NCI-H146 treated with DMSO at 0.1 percent for 48 hours (cell line): ENCODE measurements around the gene OR6J1.
"Not testable (repeated sequence)": the region's sequence is repeated elsewhere in the genome, so short reads cannot be mapped to it uniquely, and the experiment has no call there.

Experiments used
- DNase-seq: peaks from one replicate; lab custom pipeline; 2025; ENCODE audit not compliant: unreplicated experiment; lab: John Stamatoyannopoulos, UW

Gene OR6J1

DNA sequence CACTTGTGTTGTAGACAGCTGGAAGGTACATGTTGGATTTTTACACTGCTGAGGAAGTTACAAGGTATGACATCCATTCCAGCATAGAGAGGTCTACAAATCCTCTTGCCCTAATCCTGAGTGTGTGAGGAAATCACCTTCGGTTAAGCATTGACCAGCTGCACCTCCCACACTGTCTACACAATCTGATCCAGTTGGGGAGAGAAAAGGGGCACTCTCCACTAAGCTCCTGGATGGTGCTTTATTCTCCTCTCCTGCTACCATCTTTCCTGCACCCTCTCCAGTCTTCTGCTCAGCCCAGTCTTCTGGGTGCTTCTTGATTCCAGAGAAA, at the start of gene OR6J1:
Gene OR6J1, minus strand, starts transcription at position 48 of the 331 bp plus-strand sequence. CDS start 9,541 bp downstream, outside the sequence.
- no peak for DNase-seq

- DNase-seq = no peak
These were observed 48.0 kb upstream of the OR6J1 start for GRCh38 chr14:22692194-22692593.

DNA sequence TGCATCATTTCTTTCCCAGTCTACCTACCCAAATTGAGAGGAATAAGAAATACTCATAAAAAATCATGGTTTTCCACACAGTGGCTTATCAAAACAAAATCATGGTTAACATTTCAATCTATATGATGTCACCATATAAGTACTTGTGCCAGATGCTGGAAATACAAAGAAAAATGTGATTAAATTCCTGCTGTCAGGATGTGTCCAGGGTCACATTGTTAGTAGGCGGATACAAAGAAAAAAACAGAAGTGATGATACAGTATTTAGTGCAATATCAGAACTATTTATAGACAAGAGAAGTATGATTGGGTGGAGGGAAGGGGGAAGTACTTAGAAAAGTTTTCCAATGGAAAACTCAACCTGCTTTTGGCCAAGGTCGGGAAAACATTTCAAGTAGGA, 47.0 kb upstream of the OR6J1 start:
- DNase-seq = no peak

DNA sequence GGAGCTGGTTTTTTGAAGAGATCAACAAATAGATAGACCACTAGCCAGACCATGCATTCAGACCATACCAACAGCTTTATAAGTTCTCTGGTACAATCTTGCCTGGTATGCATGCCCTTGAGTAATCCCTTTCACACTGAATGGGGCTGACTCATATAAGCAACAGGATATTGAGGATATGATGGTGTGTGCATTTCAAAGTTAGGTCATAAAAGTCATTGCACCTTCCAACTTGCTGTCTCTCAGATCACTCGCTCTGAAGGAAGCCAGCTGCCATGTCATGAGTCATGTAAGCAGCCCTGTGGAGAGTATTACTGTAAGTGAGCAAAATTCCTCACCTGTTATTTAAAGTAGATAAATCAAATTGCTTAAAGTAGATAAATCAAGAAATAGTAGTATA, 45.0 kb upstream of the OR6J1 start:
- DNase-seq = no peak

DNA sequence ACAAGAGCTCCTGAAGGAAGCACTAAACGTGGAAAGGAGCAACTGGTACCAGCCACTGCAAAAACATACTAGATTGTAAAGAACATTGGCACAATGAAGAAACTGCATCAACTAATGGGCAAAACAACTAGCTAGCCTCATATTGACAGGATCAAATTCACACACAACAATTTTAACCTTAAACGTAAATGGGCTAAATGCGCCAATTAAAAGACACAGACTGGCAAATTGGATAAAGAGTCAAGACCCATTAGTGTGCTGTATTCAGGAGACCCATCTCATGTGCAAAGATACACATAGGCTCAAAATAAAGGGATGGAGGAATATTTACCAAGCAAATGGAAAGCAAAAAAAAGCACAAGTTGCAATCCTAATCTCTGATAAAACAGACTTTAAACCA, 43.8 kb upstream of the OR6J1 start:
- not testable (repeated sequence) for DNase-seq

DNA sequence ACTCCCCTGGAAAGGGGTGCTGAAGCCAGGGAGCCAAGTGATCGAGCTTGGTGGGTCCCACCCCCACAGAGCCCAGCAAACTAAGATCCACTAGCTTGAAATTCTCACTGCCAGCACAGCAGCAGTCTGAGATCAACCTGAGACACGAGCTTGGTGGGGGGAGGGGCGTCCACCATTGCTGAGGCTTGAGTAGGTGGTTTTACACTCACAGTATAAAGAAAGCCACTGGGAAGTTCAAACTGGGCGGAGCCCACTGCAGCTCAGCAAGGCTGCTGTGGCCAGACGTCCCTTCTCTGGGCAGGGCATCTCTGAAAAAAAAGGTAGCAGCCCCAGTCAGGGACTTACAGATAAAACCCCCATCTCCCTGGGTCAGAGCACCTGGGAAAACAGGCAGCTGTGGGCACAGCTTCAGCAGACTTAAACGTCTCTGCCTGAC, 42.0 kb upstream of the OR6J1 start:
- not testable (repeated sequence) for DNase-seq

- DNase-seq = no peak
These were observed 41.3 kb upstream of the OR6J1 start for GRCh38 chr14:22685467-22685866.

GRCh38 chr14:22683428-22683827, 39.3 kb upstream of the OR6J1 start:
- not testable (repeated sequence) for DNase-seq

- DNase-seq = no peak
These were observed 34.1 kb upstream of the OR6J1 start for GRCh38 chr14:22678221-22678620.

DNA sequence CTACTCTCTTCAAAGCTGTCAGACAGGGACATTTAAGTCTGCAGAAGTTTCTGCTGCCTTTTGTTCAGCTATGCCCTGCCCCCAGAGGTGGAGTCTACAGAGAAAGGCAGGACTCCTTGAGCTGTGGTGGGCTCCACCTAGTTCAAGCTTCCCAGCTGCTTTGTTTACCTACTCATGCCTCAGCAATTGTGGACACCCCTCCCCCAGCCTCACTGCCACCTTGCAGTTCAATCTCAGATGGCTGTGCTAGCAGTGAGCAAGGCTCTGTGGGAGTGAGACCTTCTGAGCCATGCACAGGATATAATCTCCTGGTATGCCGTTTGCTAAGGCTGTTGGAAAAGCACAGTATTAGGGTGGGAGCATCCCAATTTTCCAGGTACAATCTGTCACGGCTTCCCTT, 33.4 kb upstream of the OR6J1 start:
- DNase-seq = not testable (repeated sequence)

DNA sequence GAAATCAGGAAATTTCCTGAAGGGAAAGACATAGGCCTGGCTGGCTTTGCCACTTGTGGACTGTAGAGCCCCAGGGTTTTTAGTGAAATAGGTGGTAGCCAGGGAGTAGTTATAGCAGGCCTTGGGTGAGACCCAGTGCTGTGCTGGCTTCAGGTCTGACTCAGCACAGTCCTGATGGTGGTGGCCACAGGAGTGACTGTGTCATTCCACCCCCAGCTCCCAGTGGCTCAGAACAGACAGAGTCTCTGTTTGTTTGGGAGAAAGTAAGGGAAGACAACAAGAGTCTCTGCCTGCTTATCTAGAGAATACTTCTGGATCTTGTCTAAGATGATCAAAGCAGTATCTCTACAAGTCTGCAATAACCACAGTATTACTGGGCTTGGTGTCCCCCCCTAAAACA, 27.5 kb upstream of the OR6J1 start:
- DNase-seq = no peak

GRCh38 chr14:22668863-22669262, 24.7 kb upstream of the OR6J1 start:
- DNase-seq = no peak

GRCh38 chr14:22668417-22668816, 24.3 kb upstream of the OR6J1 start:
- no peak for DNase-seq

- no peak for DNase-seq
These were observed 23.7 kb upstream of the OR6J1 start for GRCh38 chr14:22667881-22668280.

DNA sequence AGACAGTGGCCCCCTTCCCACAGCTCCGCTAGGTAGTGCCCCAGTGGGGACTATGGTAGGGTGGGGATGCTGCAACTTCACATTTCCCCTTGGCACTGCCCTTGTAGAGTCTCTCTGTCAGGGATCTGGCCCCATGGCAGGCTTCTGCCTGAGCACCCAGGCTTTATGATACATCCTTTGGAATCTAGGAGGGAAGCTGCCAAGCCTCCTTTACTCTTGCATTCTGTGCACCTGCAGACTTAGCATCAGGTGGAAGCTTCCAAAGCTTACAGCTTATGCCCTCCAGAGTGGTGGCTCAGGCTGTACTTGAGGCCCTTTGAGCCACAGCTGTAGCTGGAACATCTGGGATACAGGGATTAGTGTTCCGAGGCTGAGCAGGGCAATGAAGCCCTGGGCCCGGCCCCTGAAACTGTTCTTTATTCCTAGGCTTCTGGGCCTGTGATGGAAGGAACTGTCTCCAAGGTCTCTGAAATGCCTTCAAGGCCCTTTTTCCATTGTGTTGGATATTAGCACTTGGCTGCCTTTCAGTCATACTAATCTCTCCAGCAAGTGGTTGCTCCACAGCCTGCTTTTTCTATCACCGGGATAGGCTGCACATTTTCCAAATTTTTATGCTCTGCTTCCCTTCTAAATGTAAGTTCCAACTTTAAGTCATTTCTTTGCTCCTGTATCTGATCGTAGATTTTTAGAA, 22.2 kb upstream of the OR6J1 start:
- no peak for DNase-seq

DNA sequence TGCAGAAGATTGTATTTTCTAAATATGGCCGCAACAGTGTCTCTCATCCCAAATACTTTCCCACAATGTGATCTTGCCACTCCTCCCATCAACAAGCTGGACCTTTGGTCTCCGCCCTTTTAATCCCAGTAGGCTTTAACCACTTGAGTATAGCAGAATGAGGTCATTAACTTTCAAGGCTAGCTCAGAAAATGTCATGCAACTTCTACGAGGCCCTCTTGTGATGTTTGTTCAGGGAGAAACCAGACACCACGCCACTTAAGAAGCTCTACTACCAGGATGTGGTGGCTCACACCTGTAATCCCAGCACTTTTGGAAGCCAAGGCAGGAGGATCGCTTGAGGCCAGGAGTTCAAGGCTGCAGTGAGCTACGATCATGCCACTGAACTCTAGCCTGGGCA, 20.1 kb upstream of the OR6J1 start:
- no peak for DNase-seq

GRCh38 chr14:22660654-22661053, 16.5 kb upstream of the OR6J1 start:
- no peak for DNase-seq

DNA sequence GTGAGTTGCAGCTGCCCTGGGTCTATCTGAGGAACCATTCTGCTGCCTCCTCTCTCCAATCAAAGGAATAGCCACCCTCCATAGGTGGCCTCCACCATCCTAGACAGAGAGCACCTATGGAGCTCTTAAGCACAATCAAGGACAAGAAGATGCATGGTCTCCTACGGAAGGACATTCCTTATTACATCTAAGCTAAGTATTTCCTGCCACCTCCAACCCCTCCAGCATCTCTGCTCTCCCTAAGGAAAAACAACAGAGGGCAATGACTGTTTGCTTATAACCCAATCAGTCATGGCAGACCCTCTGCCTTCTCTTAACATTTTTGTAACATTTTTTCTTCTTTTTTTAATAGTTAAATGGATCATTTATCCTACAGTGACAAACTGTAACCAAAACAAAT, 14.8 kb upstream of the OR6J1 start:
- DNase-seq = no peak

DNA sequence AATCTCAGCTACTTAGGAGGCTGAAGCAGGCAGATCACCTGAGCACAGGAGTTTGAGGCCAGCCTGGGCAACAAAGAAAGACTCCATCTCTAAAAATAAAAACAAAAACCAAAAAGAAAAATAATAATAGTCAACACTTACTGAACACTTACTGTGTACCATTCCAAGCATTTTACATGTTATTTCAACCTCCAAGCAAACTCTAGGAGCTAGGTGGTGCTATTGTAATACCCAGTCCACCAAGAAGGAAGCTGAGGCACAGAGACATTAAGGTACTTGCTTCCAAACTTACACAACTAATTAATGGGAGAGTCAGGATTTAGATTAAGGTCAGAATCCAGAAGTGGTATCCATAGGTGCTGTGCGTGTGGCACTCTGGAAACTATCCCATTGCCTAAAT, 13.7 kb upstream of the OR6J1 start:
- DNase-seq = no peak

- DNase-seq = no peak
These were observed 13.0 kb upstream of the OR6J1 start for GRCh38 chr14:22656945-22657731.

DNA sequence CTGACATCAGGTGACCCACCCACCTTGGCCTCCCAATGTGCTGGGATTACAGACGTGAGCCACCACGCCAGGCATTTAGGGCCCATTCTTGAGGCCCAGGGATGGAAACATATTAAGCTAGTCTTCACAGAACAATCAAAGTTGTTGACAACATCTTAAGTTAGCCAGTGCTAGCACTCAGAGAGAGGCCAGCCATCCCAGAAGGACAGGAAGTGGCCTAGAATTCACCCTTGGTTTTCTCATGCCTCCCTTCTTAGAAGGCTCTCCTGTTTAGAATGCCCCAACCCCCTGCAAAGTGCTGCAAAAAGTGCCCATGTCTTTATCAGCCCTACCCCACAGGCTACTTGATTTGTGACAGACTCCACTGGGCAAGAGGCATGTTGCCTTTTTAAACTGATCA, 12.1 kb upstream of the OR6J1 start:
- no peak for DNase-seq

DNA sequence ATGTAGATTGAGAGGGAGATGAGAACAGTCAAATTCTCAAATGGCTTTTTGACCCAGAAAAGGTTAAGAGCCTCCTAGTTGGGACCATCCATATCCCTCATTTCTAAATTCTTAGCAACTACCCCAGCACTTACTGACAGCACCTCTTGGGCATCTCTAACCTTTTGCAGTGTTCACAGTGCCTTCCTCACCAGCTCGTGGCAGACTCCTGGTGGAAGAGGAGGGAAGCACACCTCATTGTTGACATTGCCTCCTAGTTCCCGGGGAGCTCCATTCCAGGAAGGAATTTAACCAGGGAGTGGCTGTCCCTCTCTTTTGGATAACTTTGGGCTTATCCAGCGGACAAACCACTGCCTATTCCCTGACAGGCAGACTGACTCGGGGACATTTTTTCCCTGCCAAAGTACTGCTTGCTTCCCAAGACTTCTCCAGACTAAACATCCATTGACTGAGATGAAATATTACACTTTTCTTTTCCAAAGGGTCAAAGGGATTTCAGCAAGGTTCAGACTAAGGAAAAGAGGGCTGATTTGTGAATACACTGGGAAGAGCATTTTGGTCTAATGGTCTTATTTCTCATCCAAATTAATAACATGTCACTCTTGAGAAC, 9.0 kb upstream of the OR6J1 start:
- peak; percentile 29 for DNase-seq
